Subcutaneous adipose tissue (tissue), 4 donors: ENCODE data around the gene CYTH3. TPM values are rescaled to one million over a fixed set of nuclear protein-coding genes. Genes with fewer than 3 reads are reported as not detected.

ENCODE experiments used
- CTCF ChIP-seq: fragments of 450-650 bp; IDR thresholded peaks from one replicate; pipeline ENCODE4 v1.5.1; 2016; ENCODE audit warnings: low read depth, mild to moderate bottlenecking, control low read depth, antibody characterized with exemption, moderate library complexity
- total RNA-seq, 4 donors: library from RNA; depleted of rRNA; stranded (reverse); fragments of >200 nt; gene quantifications; one replicate each; pipeline ENCODE4 v1.1.0, GENCODE V29; 2016

Gene CYTH3
- total RNA-seq, 4 donors from 2014 or later: 23.6 to 84.0 (median 34.8) TPM

GRCh38 chr7:6254866-6255265 is 17.6 kb downstream of the CYTH3 start:
- TF ChIP-seq CTCF: no peak

- TF ChIP-seq CTCF: no peak
Observed at GRCh38 chr7:6252748-6253147, 19.7 kb downstream of the CYTH3 start.

GRCh38 chr7:6252341-6252746 is 20.1 kb downstream of the CYTH3 start:
- TF ChIP-seq CTCF: no peak

GRCh38 chr7:6251653-6252052 is 20.8 kb downstream of the CYTH3 start:
- no peak for TF ChIP-seq CTCF

GRCh38 chr7:6250364-6250833 is 22.0 kb downstream of the CYTH3 start:
- no peak for TF ChIP-seq CTCF

- no peak for TF ChIP-seq CTCF
Observed at GRCh38 chr7:6249043-6249442, 23.4 kb downstream of the CYTH3 start.

- no peak for TF ChIP-seq CTCF
Observed at GRCh38 chr7:6248581-6248980, 23.8 kb downstream of the CYTH3 start.
